ENCODE measurements around the gene PIGS.

Gene PIGS

GRCh38 chr17:28537219-28537610 is 34.1 kb downstream of the PIGS start:
- Histone ChIP-seq H3K4me3 (no peak overlapping the region), H3K27me3 (ENCODE audit: low read depth) (no peaks in the 10 kb centered on the region)
- in situ Hi-C loops (cut with MboI; ENCODE audit: low sequenced_read_pairs), result loop anchor here (5.0 kb wide), 1 partner anchor 40 kb away; no protein-coding TSS in a partner anchor

GRCh38 chr17:28536532-28537218 is 34.6 kb downstream of the PIGS start:
- H3K27me3 ChIP-seq (ENCODE audit: low read depth), result peaks cover 2% of the 10 kb centered on the region; the same call in 1 of the 2 replicates
- no peaks in the 10 kb centered on the region for H3K9me3 ChIP-seq
- no peaks in the 10 kb centered on the region for H3K4me1 ChIP-seq
- no peak overlapping the region for H3K4me3 ChIP-seq
- no peaks in the 10 kb centered on the region for H3K36me3 ChIP-seq (replicated peaks)
- in situ Hi-C loops (cut with MboI; ENCODE audit: low sequenced_read_pairs), result loop anchor here (5.0 kb wide), 1 partner anchor 39 kb away; no protein-coding TSS in a partner anchor
- DNase-seq (ENCODE audit: low spot score in 2 of 2), result no peak

More at GRCh38 chr17:28537219-28537610, 34.1 kb downstream of the PIGS start:
- Histone ChIP-seq H3K9me3 (no peaks in the 10 kb centered on the region), H3K4me1 (no peaks in the 10 kb centered on the region), H3K36me3 (replicated peaks) (no peaks in the 10 kb centered on the region)
- DNase-seq (ENCODE audit: low spot score in 2 of 2), result no peak

- in situ Hi-C loops (cut with MboI; ENCODE audit: low sequenced_read_pairs), result loop anchor here (5.0 kb wide), 1 partner anchor 38 kb away; no protein-coding TSS in a partner anchor
- Histone ChIP-seq H3K4me3 (no peak overlapping the region), H3K4me1 (no peaks in the 10 kb centered on the region), H3K36me3 (replicated peaks) (no peaks in the 10 kb centered on the region), H3K27me3 (ENCODE audit: low read depth) (peaks cover 10% of the 10 kb centered on the region; the same call in 1 of the 2 replicates), H3K9me3 (no peaks in the 10 kb centered on the region)
- no peak for DNase-seq (ENCODE audit: low spot score in 2 of 2)
These were observed 36.5 kb downstream of the PIGS start for GRCh38 chr17:28534740-28535375.

GRCh38 chr17:28533091-28533807 is 38.1 kb downstream of the PIGS start:
- in situ Hi-C loops (cut with MboI; ENCODE audit: low sequenced_read_pairs), result no loop called here
- no peaks in the 10 kb centered on the region for H3K9me3 ChIP-seq
- H3K4me3 ChIP-seq, result no peak overlapping the region
- H3K27me3 ChIP-seq (ENCODE audit: low read depth), result peaks cover 10% of the 10 kb centered on the region; the same call in 1 of the 2 replicates
- no peaks in the 10 kb centered on the region for H3K36me3 ChIP-seq (replicated peaks)
- no peaks in the 10 kb centered on the region for H3K4me1 ChIP-seq
- DNase-seq (ENCODE audit: low spot score in 2 of 2), result no peak

- Histone ChIP-seq H3K4me1 (no peaks in the 10 kb centered on the region), H3K27me3 (ENCODE audit: low read depth) (peaks cover 10% of the 10 kb centered on the region; the same call in 1 of the 2 replicates), H3K36me3 (replicated peaks) (no peaks in the 10 kb centered on the region), H3K4me3 (no peak overlapping the region), H3K9me3 (no peaks in the 10 kb centered on the region)
- in situ Hi-C loops (cut with MboI; ENCODE audit: low sequenced_read_pairs), result no loop called here
- peak; percentile 51 to 66 for DNase-seq (ENCODE audit: low spot score in 2 of 2)
These were observed 39.0 kb downstream of the PIGS start for GRCh38 chr17:28532050-28532960.

- Histone ChIP-seq H3K36me3 (replicated peaks) (no peaks in the 10 kb centered on the region), H3K4me1 (no peaks in the 10 kb centered on the region), H3K27me3 (ENCODE audit: low read depth) (peaks cover 10% of the 10 kb centered on the region; the same call in 1 of the 2 replicates), H3K4me3 (no peak overlapping the region), H3K9me3 (no peaks in the 10 kb centered on the region)
- no peak for DNase-seq (ENCODE audit: low spot score in 2 of 2)
- in situ Hi-C loops (cut with MboI; ENCODE audit: low sequenced_read_pairs), result no loop called here
These were observed 40.4 kb downstream of the PIGS start for GRCh38 chr17:28530926-28531325.

- Histone ChIP-seq H3K9me3 (no peaks in the 10 kb centered on the region), H3K4me1 (no peaks in the 10 kb centered on the region; the same call in 1 of the 2 replicates), H3K36me3 (replicated peaks) (no peaks in the 10 kb centered on the region), H3K27me3 (ENCODE audit: low read depth) (peaks cover 10% of the 10 kb centered on the region; the same call in 1 of the 2 replicates), H3K4me3 (no peak overlapping the region)
- in situ Hi-C loops (cut with MboI; ENCODE audit: low sequenced_read_pairs), result no loop called here
- no peak for DNase-seq (ENCODE audit: low spot score in 2 of 2)
These were observed 41.1 kb downstream of the PIGS start for GRCh38 chr17:28530250-28530649.

- Histone ChIP-seq H3K9me3 (no peaks in the 10 kb centered on the region), H3K36me3 (replicated peaks) (no peaks in the 10 kb centered on the region), H3K4me1 (peaks cover 4% of the 10 kb centered on the region), H3K27me3 (ENCODE audit: low read depth) (peaks cover 10% of the 10 kb centered on the region; the same call in 1 of the 2 replicates), H3K4me3 (no peak overlapping the region)
- DNase-seq (ENCODE audit: low spot score in 2 of 2), result no peak
- in situ Hi-C loops (cut with MboI; ENCODE audit: low sequenced_read_pairs), result no loop called here
These were observed 42.3 kb downstream of the PIGS start for GRCh38 chr17:28529013-28529400.

GRCh38 chr17:28528327-28529012 is 42.9 kb downstream of the PIGS start:
- in situ Hi-C loops (cut with MboI; ENCODE audit: low sequenced_read_pairs), result no loop called here
- Histone ChIP-seq H3K4me1 (peaks cover 4% of the 10 kb centered on the region), H3K36me3 (replicated peaks) (no peaks in the 10 kb centered on the region), H3K9me3 (no peaks in the 10 kb centered on the region), H3K4me3 (no peak overlapping the region), H3K27me3 (ENCODE audit: low read depth) (peaks cover 10% of the 10 kb centered on the region; the same call in 1 of the 2 replicates)
- no peak for DNase-seq (ENCODE audit: low spot score in 2 of 2)

GRCh38 chr17:28527859-28528258 is 43.5 kb downstream of the PIGS start:
- Histone ChIP-seq H3K4me3 (no peak overlapping the region), H3K9me3 (no peaks in the 10 kb centered on the region), H3K36me3 (replicated peaks) (no peaks in the 10 kb centered on the region), H3K27me3 (ENCODE audit: low read depth) (peaks cover 10% of the 10 kb centered on the region; the same call in 1 of the 2 replicates), H3K4me1 (peaks cover 4% of the 10 kb centered on the region)
- in situ Hi-C loops (cut with MboI; ENCODE audit: low sequenced_read_pairs), result no loop called here
- DNase-seq (ENCODE audit: low spot score in 2 of 2), result no peak

GRCh38 chr17:28527181-28527681 is 44.1 kb downstream of the PIGS start:
- H3K4me1 ChIP-seq, result peaks cover 4% of the 10 kb centered on the region
- no peak for DNase-seq (ENCODE audit: low spot score in 2 of 2)
- H3K9me3 ChIP-seq, result no peaks in the 10 kb centered on the region
- H3K4me3 ChIP-seq, result no peak overlapping the region
- H3K27me3 ChIP-seq (ENCODE audit: low read depth), result peaks cover 10% of the 10 kb centered on the region; the same call in 1 of the 2 replicates
- H3K36me3 ChIP-seq (replicated peaks), result no peaks in the 10 kb centered on the region
- in situ Hi-C loops (cut with MboI; ENCODE audit: low sequenced_read_pairs), result no loop called here

- in situ Hi-C loops (cut with MboI; ENCODE audit: low sequenced_read_pairs), result no loop called here
These were observed 44.9 kb downstream of the PIGS start for GRCh38 chr17:28526381-28526780.

More at GRCh38 chr17:28526381-28526780, 44.9 kb downstream of the PIGS start:
- peaks cover 6% of the 10 kb centered on the region; the same call in 1 of the 2 replicates for H3K27me3 ChIP-seq (ENCODE audit: low read depth)
- H3K4me1 ChIP-seq, result peaks cover 4% of the 10 kb centered on the region
- H3K36me3 ChIP-seq (replicated peaks), result no peaks in the 10 kb centered on the region
- H3K4me3 ChIP-seq, result no peak overlapping the region
- no peak for DNase-seq (ENCODE audit: low spot score in 2 of 2)
- no peaks in the 10 kb centered on the region for H3K9me3 ChIP-seq
